ENCODE data around the gene LRRC27. TPM values are rescaled to one million over a fixed set of nuclear protein-coding genes. Genes with fewer than 3 reads are reported as not detected.
"Not testable (repeated sequence)": the region's sequence is repeated elsewhere in the genome, so short reads cannot be mapped to it uniquely, and the experiment has no call there.

The LRRC27 gene
- total RNA-seq, 2 experiments from 2014 or later: 13.0 to 17.3 TPM

DNA sequence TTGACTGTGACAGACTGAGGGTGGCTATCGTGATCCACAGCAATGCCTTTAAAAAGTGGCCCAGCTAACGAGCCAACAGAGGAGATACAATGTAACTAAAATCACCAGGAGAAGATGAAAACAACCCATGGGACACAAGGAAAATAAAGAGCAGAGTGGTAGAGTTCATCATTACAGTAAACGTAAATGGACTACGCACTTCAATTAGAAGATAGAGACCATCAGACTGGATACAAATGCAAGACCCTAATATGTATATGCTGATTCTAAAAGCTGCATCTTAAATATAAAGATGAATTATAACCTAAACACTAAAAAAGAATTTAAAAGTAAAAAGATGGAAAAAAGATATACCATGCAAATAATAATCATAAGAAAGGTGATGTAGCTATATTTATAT lies 17.7 kb upstream of the LRRC27 start:
- Histone ChIP-seq H3K4me2 (ENCODE audit: low read length) (no peak overlapping the region), H3K27ac (ENCODE audit: low read depth, low read length, poor library complexity, severe bottlenecking) (no peak overlapping the region), H3K36me3 (ENCODE audit: insufficient read depth, low read length) (no peaks in the 10 kb centered on the region), H3K79me2 (ENCODE audit: insufficient read depth, low read depth, low read length) (no peaks in the 10 kb centered on the region), H2AFZ (ENCODE audit: low read length) (no peak overlapping the region), H3K4me3 (ENCODE audit: low read depth, low read length, poor library complexity, severe bottlenecking) (no peak overlapping the region), H4K20me1 (ENCODE audit: insufficient read depth, low read length) (no peaks in the 10 kb centered on the region), H3K4me1 (ENCODE audit: insufficient read depth, low read length, poor library complexity, severe bottlenecking) (no peaks in the 10 kb centered on the region), H3K9me3 (ENCODE audit: low read length) (no peaks in the 10 kb centered on the region), H3K9me2 (ENCODE audit: insufficient read depth, low read length) (no peaks in the 10 kb centered on the region)
- TF ChIP-seq CTCF (conservative IDR thresholded peaks at IDR 0.05; ENCODE audit: low read length) (no peak), EZH2phosphoT487 (IDR thresholded peaks at IDR 0.05; ENCODE audit: borderline replicate concordance, low read depth, low read length) (no peak)
- CTCF ChIA-PET (ENCODE audit: unreplicated experiment): no interaction called here
- no TSS peak for BruUV-seq (replicated peaks)
- DNase-seq (ENCODE audit: low spot score): no peak
- POLR2A ChIA-PET: no interaction called here
- intact Hi-C loops (cut with micrococcal nuclease; ENCODE audit: unreplicated experiment): no loop called here

- CTCF ChIA-PET (ENCODE audit: unreplicated experiment); H3K27ac ChIP-seq (ENCODE audit: low read depth, low read length, poor library complexity, severe bottlenecking); DNase-seq (ENCODE audit: low spot score); H3K9me3 ChIP-seq (ENCODE audit: low read length); H3K36me3 ChIP-seq (ENCODE audit: insufficient read depth, low read length); H3K4me3 ChIP-seq (ENCODE audit: low read depth, low read length, poor library complexity, severe bottlenecking); H3K4me1 ChIP-seq (ENCODE audit: insufficient read depth, low read length, poor library complexity, severe bottlenecking); BruUV-seq (replicated peaks); H3K4me2 ChIP-seq (ENCODE audit: low read length); H2AFZ ChIP-seq (ENCODE audit: low read length); H3K9me2 ChIP-seq (ENCODE audit: insufficient read depth, low read length); H3K79me2 ChIP-seq (ENCODE audit: insufficient read depth, low read depth, low read length); H4K20me1 ChIP-seq (ENCODE audit: insufficient read depth, low read length); intact Hi-C loops (cut with micrococcal nuclease; ENCODE audit: unreplicated experiment): not testable (repeated sequence)
- POLR2A ChIA-PET: interaction anchor here (1.0 kb wide), 1 partner anchor 12 kb away, joined by 3 read pairs; no protein-coding TSS in a partner anchor
Observed at GRCh38 chr10:132314881-132315280, 17.1 kb upstream of the LRRC27 start.

- H3K9me2 ChIP-seq (ENCODE audit: insufficient read depth, low read length): no peaks in the 10 kb centered on the region
- intact Hi-C loops (cut with micrococcal nuclease; ENCODE audit: unreplicated experiment): no loop called here
- H3K4me1 ChIP-seq (ENCODE audit: insufficient read depth, low read length, poor library complexity, severe bottlenecking): no peaks in the 10 kb centered on the region
- no peak overlapping the region for H3K4me2 ChIP-seq (ENCODE audit: low read length)
- CTCF ChIA-PET (ENCODE audit: unreplicated experiment): no interaction called here
- H3K9me3 ChIP-seq (ENCODE audit: low read length): no peaks in the 10 kb centered on the region
- no peaks in the 10 kb centered on the region for H4K20me1 ChIP-seq (ENCODE audit: insufficient read depth, low read length)
- H3K36me3 ChIP-seq (ENCODE audit: insufficient read depth, low read length): no peaks in the 10 kb centered on the region
- DNase-seq (ENCODE audit: low spot score): no peak
- H2AFZ ChIP-seq (ENCODE audit: low read length): no peak overlapping the region
- H3K79me2 ChIP-seq (ENCODE audit: insufficient read depth, low read depth, low read length): no peaks in the 10 kb centered on the region
- BruUV-seq (replicated peaks): no TSS peak
- no peak overlapping the region for H3K27ac ChIP-seq (ENCODE audit: low read depth, low read length, poor library complexity, severe bottlenecking)
- H3K4me3 ChIP-seq (ENCODE audit: low read depth, low read length, poor library complexity, severe bottlenecking): no peak overlapping the region
- POLR2A ChIA-PET: interaction anchor here (0.9 kb wide), 1 partner anchor 14 kb away, joined by 3 read pairs; no protein-coding TSS in a partner anchor
- TF ChIP-seq EZH2phosphoT487 (IDR thresholded peaks at IDR 0.05; ENCODE audit: borderline replicate concordance, low read depth, low read length): no peak
Observed at GRCh38 chr10:132316133-132316532, 15.9 kb upstream of the LRRC27 start.

DNA sequence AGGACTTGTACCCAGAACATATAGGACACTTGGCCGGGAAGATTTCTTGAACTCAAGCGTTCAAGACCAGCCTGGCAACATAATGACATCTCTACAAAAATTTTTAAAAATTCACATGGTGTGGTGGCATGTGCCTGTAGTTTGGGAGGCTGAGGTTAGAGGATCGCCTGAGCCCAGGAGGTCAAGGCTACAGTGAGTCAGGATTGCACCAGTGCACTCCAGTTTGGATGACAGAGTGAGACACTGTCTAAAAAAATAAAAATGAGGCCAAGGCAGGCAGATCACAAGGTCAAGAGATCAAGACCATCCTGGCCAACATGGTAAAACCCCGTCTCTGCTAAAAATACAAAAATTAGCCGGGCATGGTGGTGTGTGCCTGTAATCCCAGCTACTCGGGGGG lies 14.5 kb upstream of the LRRC27 start:
- ChIA-PET CTCF (ENCODE audit: unreplicated experiment) (interaction anchor here (0.6 kb wide), 1 partner anchor 14 kb away, joined by 3 read pairs; no protein-coding TSS in a partner anchor), POLR2A (interaction anchor here (0.7 kb wide), 2 partner anchors 15 to 36 kb away, joined by 3 read pairs; no protein-coding TSS in a partner anchor)
- DNase-seq (ENCODE audit: low spot score); H3K4me1 ChIP-seq (ENCODE audit: insufficient read depth, low read length, poor library complexity, severe bottlenecking); H3K79me2 ChIP-seq (ENCODE audit: insufficient read depth, low read depth, low read length); intact Hi-C loops (cut with micrococcal nuclease; ENCODE audit: unreplicated experiment); H3K4me2 ChIP-seq (ENCODE audit: low read length); H4K20me1 ChIP-seq (ENCODE audit: insufficient read depth, low read length); H3K36me3 ChIP-seq (ENCODE audit: insufficient read depth, low read length); H3K4me3 ChIP-seq (ENCODE audit: low read depth, low read length, poor library complexity, severe bottlenecking); H3K9me2 ChIP-seq (ENCODE audit: insufficient read depth, low read length); H3K9me3 ChIP-seq (ENCODE audit: low read length); BruUV-seq (replicated peaks); H2AFZ ChIP-seq (ENCODE audit: low read length); H3K27ac ChIP-seq (ENCODE audit: low read depth, low read length, poor library complexity, severe bottlenecking): not testable (repeated sequence)
